ENCODE data around the gene GRK5.

The GRK5 gene

GRCh38 chr10:119391440-119392251 lies 184.3 kb downstream of the GRK5 start:
- Histone ChIP-seq H3K4me2 (ENCODE audit: low read depth, low read length) (no peak overlapping the region), H3K4me1 (ENCODE audit: low read length) (no peaks in the 10 kb centered on the region), H3K9ac (ENCODE audit: low read length) (no peak overlapping the region), H3K9me2 (replicated peaks; ENCODE audit: insufficient read depth, low read length) (no peaks in the 10 kb centered on the region), H2AFZ (ENCODE audit: low read length) (no peak overlapping the region), H3K9me3 (replicated peaks; ENCODE audit: insufficient read depth, low read length) (no peaks in the 10 kb centered on the region), H3K27me3 (replicated peaks; ENCODE audit: insufficient read depth, low read length) (no peaks in the 10 kb centered on the region), H3K79me2 (ENCODE audit: low read length) (peaks cover 48% of the 10 kb centered on the region), H3K27ac (ENCODE audit: low read length) (no peak overlapping the region), H3F3A (ENCODE audit: insufficient read depth, low read length) (no peaks in the 10 kb centered on the region), H3K36me3 (replicated peaks; ENCODE audit: insufficient read depth, low read length) (no peaks in the 10 kb centered on the region), H3K4me3 (ENCODE audit: low read length) (no peak overlapping the region), H4K20me1 (ENCODE audit: insufficient read depth, low read length) (no peaks in the 10 kb centered on the region)
- DNase-seq, result no peak
- TF ChIP-seq EZH2phosphoT487 (IDR thresholded peaks at IDR 0.05; ENCODE audit: low read length), result no peak
- TF ChIP-seq, protein P1, sequence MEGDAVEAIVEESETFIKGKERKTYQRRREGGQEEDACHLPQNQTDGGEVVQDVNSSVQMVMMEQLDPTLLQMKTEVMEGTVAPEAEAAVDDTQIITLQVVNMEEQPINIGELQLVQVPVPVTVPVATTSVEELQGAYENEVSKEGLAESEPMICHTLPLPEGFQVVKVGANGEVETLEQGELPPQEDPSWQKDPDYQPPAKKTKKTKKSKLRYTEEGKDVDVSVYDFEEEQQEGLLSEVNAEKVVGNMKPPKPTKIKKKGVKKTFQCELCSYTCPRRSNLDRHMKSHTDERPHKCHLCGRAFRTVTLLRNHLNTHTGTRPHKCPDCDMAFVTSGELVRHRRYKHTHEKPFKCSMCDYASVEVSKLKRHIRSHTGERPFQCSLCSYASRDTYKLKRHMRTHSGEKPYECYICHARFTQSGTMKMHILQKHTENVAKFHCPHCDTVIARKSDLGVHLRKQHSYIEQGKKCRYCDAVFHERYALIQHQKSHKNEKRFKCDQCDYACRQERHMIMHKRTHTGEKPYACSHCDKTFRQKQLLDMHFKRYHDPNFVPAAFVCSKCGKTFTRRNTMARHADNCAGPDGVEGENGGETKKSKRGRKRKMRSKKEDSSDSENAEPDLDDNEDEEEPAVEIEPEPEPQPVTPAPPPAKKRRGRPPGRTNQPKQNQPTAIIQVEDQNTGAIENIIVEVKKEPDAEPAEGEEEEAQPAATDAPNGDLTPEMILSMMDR (IDR thresholded peaks at IDR 0.05; ENCODE audit: low read length), result no peak
- TF ChIP-seq EZH2 (optimal IDR thresholded peaks at IDR 0.05; ENCODE audit: low read depth, low read length), result no peak

- Histone ChIP-seq H3K27me3 (replicated peaks; ENCODE audit: insufficient read depth, low read length) (no peaks in the 10 kb centered on the region), H3K4me1 (ENCODE audit: low read length) (no peaks in the 10 kb centered on the region), H3K36me3 (replicated peaks; ENCODE audit: insufficient read depth, low read length) (no peaks in the 10 kb centered on the region), H3K79me2 (ENCODE audit: low read length) (peaks cover 42% of the 10 kb centered on the region), H3F3A (ENCODE audit: insufficient read depth, low read length) (no peaks in the 10 kb centered on the region), H3K9ac (ENCODE audit: low read length) (no peak overlapping the region), H4K20me1 (ENCODE audit: insufficient read depth, low read length) (no peaks in the 10 kb centered on the region), H3K4me3 (ENCODE audit: low read length) (no peak overlapping the region), H3K4me2 (ENCODE audit: low read depth, low read length) (no peak overlapping the region), H3K9me3 (replicated peaks; ENCODE audit: insufficient read depth, low read length) (no peaks in the 10 kb centered on the region), H2AFZ (ENCODE audit: low read length) (no peak overlapping the region), H3K9me2 (replicated peaks; ENCODE audit: insufficient read depth, low read length) (no peaks in the 10 kb centered on the region), H3K27ac (ENCODE audit: low read length) (no peak overlapping the region)
- no peak for DNase-seq
- TF ChIP-seq, protein P1 (IDR thresholded peaks at IDR 0.05; ENCODE audit: low read length), result no peak
- TF ChIP-seq EZH2 (optimal IDR thresholded peaks at IDR 0.05; ENCODE audit: low read depth, low read length), result no peak
- TF ChIP-seq EZH2phosphoT487 (IDR thresholded peaks at IDR 0.05; ENCODE audit: low read length), result no peak
Measured at GRCh38 chr10:119393019-119393418, 185.6 kb downstream of the GRK5 start.

DNA sequence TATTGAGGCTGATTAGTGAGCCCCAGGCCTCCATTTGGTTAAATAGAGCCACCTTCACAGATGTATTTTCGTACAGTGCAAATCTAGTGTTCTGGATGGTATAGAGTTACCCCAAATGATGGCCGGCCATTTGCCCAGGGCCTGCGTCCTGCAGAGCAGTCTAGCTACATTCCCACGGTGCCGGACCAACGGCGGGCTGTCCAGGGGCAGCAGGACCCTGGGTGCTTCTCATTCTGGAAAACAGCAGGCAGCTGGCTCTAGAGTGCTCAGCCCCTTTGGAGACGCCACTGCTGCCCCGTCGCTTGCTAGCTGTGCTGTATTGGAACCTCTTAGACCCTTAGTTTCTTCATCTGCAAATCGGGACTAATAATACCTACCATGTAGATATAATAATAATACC lies 186.1 kb downstream of the GRK5 start:
- H2AFZ ChIP-seq (ENCODE audit: low read length), result no peak overlapping the region
- TF ChIP-seq EZH2 (optimal IDR thresholded peaks at IDR 0.05; ENCODE audit: low read depth, low read length) (no peak), EZH2phosphoT487 (IDR thresholded peaks at IDR 0.05; ENCODE audit: low read length) (no peak)
- TF ChIP-seq, protein P1 (IDR thresholded peaks at IDR 0.05; ENCODE audit: low read length), result no peak
- no peaks in the 10 kb centered on the region for H3K9me2 ChIP-seq (replicated peaks; ENCODE audit: insufficient read depth, low read length)
- H3K27ac ChIP-seq (ENCODE audit: low read length), result no peak overlapping the region
- no peaks in the 10 kb centered on the region for H4K20me1 ChIP-seq (ENCODE audit: insufficient read depth, low read length)
- no peaks in the 10 kb centered on the region for H3K27me3 ChIP-seq (replicated peaks; ENCODE audit: insufficient read depth, low read length)
- H3K4me1 ChIP-seq (ENCODE audit: low read length), result no peaks in the 10 kb centered on the region
- no peak for DNase-seq
- no peak overlapping the region for H3K4me3 ChIP-seq (ENCODE audit: low read length)
- H3K4me2 ChIP-seq (ENCODE audit: low read depth, low read length), result no peak overlapping the region
- no peaks in the 10 kb centered on the region for H3K36me3 ChIP-seq (replicated peaks; ENCODE audit: insufficient read depth, low read length)
- no peak overlapping the region for H3K9ac ChIP-seq (ENCODE audit: low read length)
- no peaks in the 10 kb centered on the region for H3F3A ChIP-seq (ENCODE audit: insufficient read depth, low read length)
- no peaks in the 10 kb centered on the region for H3K9me3 ChIP-seq (replicated peaks; ENCODE audit: insufficient read depth, low read length)
- H3K79me2 ChIP-seq (ENCODE audit: low read length), result peaks cover 43% of the 10 kb centered on the region

Measured in MM.1S (cell line).